SK-N-SH treated with all-trans-retinoic acid at 6 μM for 48 hours (cell line): Measurements from ENCODE around the gene CITED2.

Experiments
- ATAC-seq: fragments of 200-7000 bp; cut with Tn5 transposase; 3 replicates; pipeline ENCODE4 v1.9.1; 2020; ENCODE audit warnings: mild to moderate bottlenecking, moderate library complexity
- ARNTL ChIP-seq: fragments of 450-650 bp; formaldehyde crosslinking; IDR thresholded peaks from 2 replicates; pipeline ENCODE4 v1.5.0; 2020; ENCODE audit warnings: low read depth, mild to moderate bottlenecking, moderate library complexity, borderline replicate concordance
- BACH2 ChIP-seq: fragments of 250-450 bp; sonication (Bioruptor Pico); IDR thresholded peaks from 2 replicates; pipeline ENCODE4 v1.9.0; 2021; ENCODE audit warnings: mild to moderate bottlenecking, borderline replicate concordance
- GLIS3 ChIP-seq: fragments of 250-450 bp; sonication (Bioruptor Pico); IDR thresholded peaks from 2 replicates; pipeline ENCODE4 v1.5.0; 2020; ENCODE audit warnings: mild to moderate bottlenecking, moderate library complexity
- OSR1 ChIP-seq: fragments of 250-450 bp; sonication (Bioruptor Pico); IDR thresholded peaks from 2 replicates; pipeline ENCODE4 v1.8.0; 2022; ENCODE audit warnings: moderate library complexity, mild to moderate bottlenecking, inconsistent platforms
- PPARA ChIP-seq: fragments of 250-450 bp; sonication (Bioruptor Pico); IDR thresholded peaks from 2 replicates; pipeline ENCODE4 v1.5.0; 2020; ENCODE audit warnings: mild to moderate bottlenecking, borderline replicate concordance
- RARB ChIP-seq: fragments of 250-450 bp; sonication (Bioruptor Pico); IDR thresholded peaks from 2 replicates; pipeline ENCODE4 v1.8.0; 2021; ENCODE audit warnings: mild to moderate bottlenecking, moderate library complexity
- SNAI2 ChIP-seq: fragments of 250-450 bp; sonication (Bioruptor Pico); IDR thresholded peaks from 2 replicates; pipeline ENCODE4 v1.5.0; 2020; ENCODE audit warnings: mild to moderate bottlenecking, moderate library complexity
- TOX ChIP-seq: fragments of 250-450 bp; sonication (Bioruptor Pico); IDR thresholded peaks from 2 replicates; pipeline ENCODE4 v1.8.0; 2021; ENCODE audit warnings: mild to moderate bottlenecking, moderate library complexity, borderline replicate concordance
- ZC3H10 ChIP-seq: fragments of 250-450 bp; sonication (Bioruptor Pico); IDR thresholded peaks from 2 replicates; pipeline ENCODE4 v1.5.1; 2021; ENCODE audit warnings: mild to moderate bottlenecking, moderate library complexity
- ZFP3 ChIP-seq: fragments of 250-450 bp; sonication (Bioruptor Pico); IDR thresholded peaks from 2 replicates; pipeline ENCODE4 v1.5.0; 2020; ENCODE audit warnings: mild to moderate bottlenecking, moderate library complexity
- ZFP30 ChIP-seq: fragments of 450-650 bp; formaldehyde crosslinking; IDR thresholded peaks from 2 replicates; pipeline ENCODE4 v1.5.0; 2022; ENCODE audit warnings: mild to moderate bottlenecking, moderate library complexity
- ZNF565 ChIP-seq: fragments of 450-650 bp; formaldehyde crosslinking; conservative IDR thresholded peaks from 2 replicates; pipeline ENCODE4 v1.5.0; 2020; ENCODE audit warnings: low read depth, mild to moderate bottlenecking, moderate library complexity
- ZNF70 ChIP-seq: fragments of 450-650 bp; formaldehyde crosslinking; IDR thresholded peaks from 2 replicates; pipeline ENCODE4 v1.5.0; 2020; ENCODE audit warnings: mild to moderate bottlenecking, moderate library complexity
- ZNF8 ChIP-seq: fragments of 450-650 bp; formaldehyde crosslinking; IDR thresholded peaks from 2 replicates; pipeline ENCODE4 v1.5.0; 2020; ENCODE audit warnings: mild to moderate bottlenecking, moderate library complexity
- TF ChIP-seq, protein P1 (sequence below): fragments of 250-450 bp; sonication (Bioruptor Pico); IDR thresholded peaks from 2 replicates; pipeline ENCODE4 v1.8.0; 2020; ENCODE audit warnings: mild to moderate bottlenecking, moderate library complexity, borderline replicate concordance
- TF ChIP-seq, protein P2 (sequence below): fragments of 250-450 bp; sonication (Bioruptor Pico); IDR thresholded peaks from 2 replicates; pipeline ENCODE4 v1.8.0; 2021; ENCODE audit warnings: low read depth, mild to moderate bottlenecking, moderate library complexity, borderline replicate concordance
- TF ChIP-seq, protein P3 (sequence below): fragments of 250-450 bp; sonication (Bioruptor Pico); IDR thresholded peaks from 2 replicates; pipeline ENCODE4 v1.5.1; 2021; ENCODE audit warnings: mild to moderate bottlenecking, moderate library complexity

CITED2 gene

DNA sequence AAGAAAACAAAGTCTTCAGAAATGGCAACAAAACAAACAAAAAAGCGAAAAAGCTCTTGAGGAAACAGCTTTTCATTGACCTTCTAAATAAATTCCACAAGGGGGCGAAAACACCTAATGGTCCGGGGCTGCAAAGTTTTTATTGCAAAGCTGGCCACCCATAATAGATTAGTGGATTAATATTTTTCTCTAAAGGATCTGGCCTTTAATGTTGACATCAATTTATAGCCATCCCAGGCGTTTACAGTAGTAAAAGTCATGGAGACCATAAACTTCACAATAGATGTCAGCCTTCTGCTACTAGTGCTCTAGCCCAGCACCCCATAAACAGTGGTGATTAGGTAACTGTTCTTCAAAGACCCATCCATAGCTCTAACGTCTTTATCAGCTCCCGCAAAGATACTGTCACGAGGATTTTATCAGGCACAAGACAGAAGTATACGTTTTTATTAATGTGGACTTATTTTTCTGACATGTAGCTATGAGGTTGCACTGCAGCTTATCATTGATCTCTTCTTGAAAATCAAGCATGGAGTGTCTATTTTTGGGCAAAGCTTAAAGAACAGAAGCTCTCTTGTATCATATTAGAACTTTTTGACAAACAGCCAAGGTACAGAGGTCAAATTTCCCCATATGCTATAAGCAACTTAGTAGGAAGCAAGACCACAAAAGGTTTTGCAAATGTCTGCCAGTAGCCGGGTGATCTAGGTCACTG is 4.7 kb downstream of the CITED2 start:
- TF ChIP-seq ARNTL (CRISPR knock-in tag) (no peak), TOX (CRISPR knock-in tag) (0 out of 2 replicates have a peak, but pooled peaks have one; percentile 7), ZNF8 (CRISPR knock-in tag) (no peak), ZNF565 (CRISPR knock-in tag) (no peak)
- TF ChIP-seq, protein P1, sequence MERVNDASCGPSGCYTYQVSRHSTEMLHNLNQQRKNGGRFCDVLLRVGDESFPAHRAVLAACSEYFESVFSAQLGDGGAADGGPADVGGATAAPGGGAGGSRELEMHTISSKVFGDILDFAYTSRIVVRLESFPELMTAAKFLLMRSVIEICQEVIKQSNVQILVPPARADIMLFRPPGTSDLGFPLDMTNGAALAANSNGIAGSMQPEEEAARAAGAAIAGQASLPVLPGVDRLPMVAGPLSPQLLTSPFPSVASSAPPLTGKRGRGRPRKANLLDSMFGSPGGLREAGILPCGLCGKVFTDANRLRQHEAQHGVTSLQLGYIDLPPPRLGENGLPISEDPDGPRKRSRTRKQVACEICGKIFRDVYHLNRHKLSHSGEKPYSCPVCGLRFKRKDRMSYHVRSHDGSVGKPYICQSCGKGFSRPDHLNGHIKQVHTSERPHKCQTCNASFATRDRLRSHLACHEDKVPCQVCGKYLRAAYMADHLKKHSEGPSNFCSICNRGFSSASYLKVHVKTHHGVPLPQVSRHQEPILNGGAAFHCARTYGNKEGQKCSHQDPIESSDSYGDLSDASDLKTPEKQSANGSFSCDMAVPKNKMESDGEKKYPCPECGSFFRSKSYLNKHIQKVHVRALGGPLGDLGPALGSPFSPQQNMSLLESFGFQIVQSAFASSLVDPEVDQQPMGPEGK (CRISPR knock-in tag): no peak
- peak; percentile 41 for ATAC-seq

DNA sequence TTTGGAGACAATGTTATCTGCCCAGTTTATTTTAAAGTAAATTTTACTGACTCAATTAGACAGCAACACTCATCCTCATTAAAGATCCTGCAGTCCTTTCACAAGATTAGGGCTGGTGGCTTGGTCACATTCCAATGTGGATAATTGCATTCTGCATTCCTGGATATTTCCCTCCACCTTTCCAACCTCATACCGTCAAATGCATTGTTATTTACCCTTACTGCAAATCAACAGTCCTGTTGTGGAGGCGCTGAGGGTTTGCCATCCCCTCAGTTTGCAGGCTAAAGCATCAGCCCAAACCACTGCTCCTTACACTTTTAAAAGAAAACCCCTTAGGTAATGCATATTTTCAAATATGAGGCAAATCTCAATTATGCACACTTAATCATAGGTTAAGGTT is 5.4 kb downstream of the CITED2 start:
- peak; percentile 6; the same call in 2 of the 3 replicates for ATAC-seq
- TF ChIP-seq, protein P2, sequence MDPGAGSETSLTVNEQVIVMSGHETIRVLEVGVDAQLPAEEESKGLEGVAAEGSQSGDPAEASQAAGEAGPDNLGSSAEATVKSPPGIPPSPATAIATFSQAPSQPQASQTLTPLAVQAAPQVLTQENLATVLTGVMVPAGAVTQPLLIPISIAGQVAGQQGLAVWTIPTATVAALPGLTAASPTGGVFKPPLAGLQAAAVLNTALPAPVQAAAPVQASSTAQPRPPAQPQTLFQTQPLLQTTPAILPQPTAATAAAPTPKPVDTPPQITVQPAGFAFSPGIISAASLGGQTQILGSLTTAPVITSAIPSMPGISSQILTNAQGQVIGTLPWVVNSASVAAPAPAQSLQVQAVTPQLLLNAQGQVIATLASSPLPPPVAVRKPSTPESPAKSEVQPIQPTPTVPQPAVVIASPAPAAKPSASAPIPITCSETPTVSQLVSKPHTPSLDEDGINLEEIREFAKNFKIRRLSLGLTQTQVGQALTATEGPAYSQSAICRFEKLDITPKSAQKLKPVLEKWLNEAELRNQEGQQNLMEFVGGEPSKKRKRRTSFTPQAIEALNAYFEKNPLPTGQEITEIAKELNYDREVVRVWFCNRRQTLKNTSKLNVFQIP (CRISPR knock-in tag): no peak
- no peak for TF ChIP-seq ZNF70 (CRISPR knock-in tag)
- no peak for TF ChIP-seq ZFP30 (CRISPR knock-in tag)
- TF ChIP-seq, protein P3, sequence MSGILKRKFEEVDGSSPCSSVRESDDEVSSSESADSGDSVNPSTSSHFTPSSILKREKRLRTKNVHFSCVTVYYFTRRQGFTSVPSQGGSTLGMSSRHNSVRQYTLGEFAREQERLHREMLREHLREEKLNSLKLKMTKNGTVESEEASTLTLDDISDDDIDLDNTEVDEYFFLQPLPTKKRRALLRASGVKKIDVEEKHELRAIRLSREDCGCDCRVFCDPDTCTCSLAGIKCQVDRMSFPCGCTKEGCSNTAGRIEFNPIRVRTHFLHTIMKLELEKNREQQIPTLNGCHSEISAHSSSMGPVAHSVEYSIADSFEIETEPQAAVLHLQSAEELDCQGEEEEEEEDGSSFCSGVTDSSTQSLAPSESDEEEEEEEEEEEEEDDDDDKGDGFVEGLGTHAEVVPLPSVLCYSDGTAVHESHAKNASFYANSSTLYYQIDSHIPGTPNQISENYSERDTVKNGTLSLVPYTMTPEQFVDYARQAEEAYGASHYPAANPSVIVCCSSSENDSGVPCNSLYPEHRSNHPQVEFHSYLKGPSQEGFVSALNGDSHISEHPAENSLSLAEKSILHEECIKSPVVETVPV (CRISPR knock-in tag): no peak
- no peak for TF ChIP-seq ZFP3
- no peak for TF ChIP-seq ZNF8 (CRISPR knock-in tag)
- TF ChIP-seq SNAI2 (CRISPR knock-in tag): no peak
- no peak for TF ChIP-seq ARNTL (CRISPR knock-in tag)
- TF ChIP-seq BACH2 (CRISPR knock-in tag): no peak
- no peak for TF ChIP-seq OSR1 (CRISPR knock-in tag)
- no peak for TF ChIP-seq GLIS3 (CRISPR knock-in tag)
- TF ChIP-seq ZNF565 (CRISPR knock-in tag): no peak
- TF ChIP-seq PPARA (CRISPR knock-in tag): no peak

DNA sequence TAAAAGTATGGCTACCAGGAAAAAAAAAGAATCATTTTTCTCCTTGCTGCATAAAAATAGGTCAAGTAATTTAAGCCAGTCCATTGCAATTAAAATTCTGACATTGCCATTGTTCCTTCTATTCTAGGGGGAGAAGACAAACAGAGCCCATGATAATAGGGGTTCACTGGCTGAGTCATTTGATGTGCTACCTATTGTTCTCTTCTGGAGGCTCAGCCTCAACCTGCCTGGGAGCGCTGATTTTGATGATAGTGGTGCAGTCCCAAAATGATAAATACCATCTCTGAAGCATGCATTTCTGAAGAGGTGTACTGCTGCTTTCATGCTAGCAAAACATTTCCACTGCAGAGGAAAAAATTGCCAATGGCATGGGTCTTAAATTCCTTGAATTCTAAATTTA is 5.8 kb downstream of the CITED2 start:
- TF ChIP-seq ZC3H10: no peak
- TF ChIP-seq ZNF8 (CRISPR knock-in tag): no peak
- TF ChIP-seq OSR1 (CRISPR knock-in tag): no peak
- no peak for TF ChIP-seq BACH2 (CRISPR knock-in tag)
- TF ChIP-seq, protein P2 (CRISPR knock-in tag): no peak
- peak; percentile 2 for ATAC-seq

DNA sequence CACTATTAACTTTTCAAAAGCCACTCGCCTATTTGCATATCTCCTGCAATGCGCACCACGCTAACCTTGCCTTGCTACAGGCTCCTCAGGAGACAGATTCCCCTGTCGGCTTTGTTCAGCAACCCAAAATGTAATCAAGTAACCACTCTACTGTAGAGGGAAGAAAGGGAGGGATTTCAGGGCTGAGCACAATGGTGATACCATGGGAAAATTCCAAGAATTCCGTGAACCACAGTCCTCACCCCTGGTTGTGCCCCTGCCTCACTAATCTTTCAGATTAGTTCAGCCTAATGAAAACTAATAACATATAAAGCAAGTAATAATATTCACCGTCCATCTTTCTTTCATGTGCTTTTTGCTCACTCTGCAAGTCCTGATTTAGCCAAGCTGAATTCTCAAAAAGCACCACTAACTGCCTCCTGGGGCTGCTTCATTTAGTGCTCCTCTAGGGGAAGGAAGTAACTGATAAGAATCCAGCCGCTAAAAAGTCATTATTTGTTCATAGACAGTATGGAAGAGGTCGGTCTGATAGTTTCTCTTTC is 6.6 kb downstream of the CITED2 start:
- peak; percentile 2; the same call in 1 of the 3 replicates for ATAC-seq
- TF ChIP-seq, protein P1 (CRISPR knock-in tag): no peak
- TF ChIP-seq OSR1 (CRISPR knock-in tag) (no peak), BACH2 (CRISPR knock-in tag) (no peak), SNAI2 (CRISPR knock-in tag) (no peak), TOX (CRISPR knock-in tag) (no peak), ZNF565 (CRISPR knock-in tag) (no peak), GLIS3 (CRISPR knock-in tag) (no peak), RARB (CRISPR knock-in tag) (no peak), ZNF70 (CRISPR knock-in tag) (no peak), ZC3H10 (no peak), ZNF8 (CRISPR knock-in tag) (no peak)
- TF ChIP-seq, protein P2 (CRISPR knock-in tag): no peak
